ENCODE results near the gene P2RX4.

DNA sequence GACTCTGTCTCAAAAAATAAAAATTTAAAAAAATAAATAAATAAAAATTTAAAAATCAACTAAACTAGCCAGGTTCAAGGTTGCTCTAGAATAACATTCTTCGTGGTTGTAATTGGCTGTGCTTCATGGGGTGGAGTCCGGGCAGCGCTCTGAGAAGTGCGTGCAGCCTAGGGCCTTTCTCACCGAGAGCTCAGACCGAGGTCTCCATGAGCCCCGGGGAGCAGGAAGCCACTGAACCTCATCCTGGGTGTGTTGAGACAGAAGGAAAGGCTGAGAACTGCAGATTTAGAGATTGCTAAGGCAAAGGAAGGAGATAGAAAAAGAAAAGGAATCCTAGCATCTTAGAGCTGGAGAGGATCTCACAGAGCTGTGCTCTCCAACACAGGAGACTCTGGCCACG lies 14.7 kb downstream of the P2RX4 start:
- TF ChIP-seq, protein P1, sequence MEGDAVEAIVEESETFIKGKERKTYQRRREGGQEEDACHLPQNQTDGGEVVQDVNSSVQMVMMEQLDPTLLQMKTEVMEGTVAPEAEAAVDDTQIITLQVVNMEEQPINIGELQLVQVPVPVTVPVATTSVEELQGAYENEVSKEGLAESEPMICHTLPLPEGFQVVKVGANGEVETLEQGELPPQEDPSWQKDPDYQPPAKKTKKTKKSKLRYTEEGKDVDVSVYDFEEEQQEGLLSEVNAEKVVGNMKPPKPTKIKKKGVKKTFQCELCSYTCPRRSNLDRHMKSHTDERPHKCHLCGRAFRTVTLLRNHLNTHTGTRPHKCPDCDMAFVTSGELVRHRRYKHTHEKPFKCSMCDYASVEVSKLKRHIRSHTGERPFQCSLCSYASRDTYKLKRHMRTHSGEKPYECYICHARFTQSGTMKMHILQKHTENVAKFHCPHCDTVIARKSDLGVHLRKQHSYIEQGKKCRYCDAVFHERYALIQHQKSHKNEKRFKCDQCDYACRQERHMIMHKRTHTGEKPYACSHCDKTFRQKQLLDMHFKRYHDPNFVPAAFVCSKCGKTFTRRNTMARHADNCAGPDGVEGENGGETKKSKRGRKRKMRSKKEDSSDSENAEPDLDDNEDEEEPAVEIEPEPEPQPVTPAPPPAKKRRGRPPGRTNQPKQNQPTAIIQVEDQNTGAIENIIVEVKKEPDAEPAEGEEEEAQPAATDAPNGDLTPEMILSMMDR (IDR thresholded peaks at IDR 0.05): no peak
- no peak for TF ChIP-seq ZFX (IDR thresholded peaks at IDR 0.05; ENCODE audit: borderline replicate concordance)

Measured in 22Rv1 (cell line).